Erythroblast (primary cell): ENCODE results near the gene CLDN22.

Experiments
- DNase-seq, 2 experiments: peaks; one replicate each; lab custom pipeline; 2025; lab: John Stamatoyannopoulos, UW
- GATA1 ChIP-seq: IDR thresholded peaks from 2 replicates; pipeline ENCODE4 v1.6.1; 2011; ENCODE audit warnings: low read depth, mild to moderate bottlenecking, control low read depth, low read length, moderate library complexity
- POLR2A ChIP-seq: IDR thresholded peaks from 2 replicates; pipeline ENCODE4 v1.6.1; 2011; ENCODE audit warnings: mild to moderate bottlenecking, low read length

The CLDN22 gene

DNA sequence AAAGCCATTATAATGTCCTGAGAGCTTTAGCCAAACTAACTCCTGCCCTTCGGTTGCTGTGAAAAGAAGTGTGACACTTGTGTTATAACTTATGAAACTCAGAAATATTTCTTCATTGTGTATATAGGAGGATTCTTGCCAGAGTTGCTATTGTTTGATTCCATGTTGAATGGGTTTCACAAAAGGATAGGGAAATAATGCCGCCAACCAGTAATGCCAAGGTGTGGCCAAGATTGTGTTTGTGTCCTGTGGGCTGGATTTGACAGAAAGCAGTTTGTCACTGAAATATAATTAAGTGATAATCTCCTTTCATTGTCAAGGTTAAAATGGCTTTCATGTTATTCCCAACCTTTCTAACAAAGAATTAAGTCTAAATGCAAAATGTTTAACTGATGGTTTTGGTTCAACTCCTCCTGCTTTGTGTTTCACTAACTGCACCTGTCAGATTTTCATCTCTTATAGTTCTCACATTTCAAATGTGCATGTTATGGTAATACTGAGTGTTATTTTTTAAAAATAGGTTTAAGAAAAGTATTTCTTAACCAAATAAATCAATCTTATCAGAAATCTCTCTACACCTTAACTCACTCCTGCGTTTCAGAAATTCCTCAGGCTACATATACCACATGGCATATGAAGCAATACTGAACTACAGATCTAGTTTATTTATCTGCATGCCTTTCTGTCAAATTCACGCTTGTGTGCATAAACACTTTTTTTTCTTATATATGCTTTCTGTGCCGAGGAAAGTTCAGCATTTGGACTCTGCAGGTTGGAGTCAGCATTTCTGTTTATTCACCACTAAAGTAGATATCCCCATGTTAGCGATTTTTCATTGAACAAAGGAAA lies at the start of gene CLDN22:
Gene CLDN22 (minus strand): TSS at position 66 of the 849 bp plus-strand sequence. CDS start 58 bp downstream, at position 8.
- TF ChIP-seq POLR2A (no peak), GATA1 (no peak)

DNA sequence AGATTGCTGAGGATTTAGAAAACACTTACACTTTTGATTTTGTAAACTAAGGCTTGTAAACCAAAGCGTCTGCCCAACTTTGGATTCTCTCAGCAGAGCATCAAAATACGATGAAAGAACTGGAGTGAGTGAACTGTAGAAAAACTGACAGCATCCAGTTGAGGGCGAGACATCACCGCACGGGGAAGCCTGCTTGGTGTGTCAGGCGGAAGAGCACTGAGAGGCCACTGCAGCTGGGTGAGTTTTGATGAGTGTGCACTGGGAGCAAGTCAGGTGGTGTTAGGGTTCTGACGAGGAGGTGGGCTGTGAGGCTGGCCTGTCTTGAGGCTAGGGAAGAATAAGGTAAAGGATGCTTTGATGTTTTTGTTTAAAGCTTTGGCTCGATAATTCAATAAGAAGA lies 49.0 kb upstream of the CLDN22 start:
- TF ChIP-seq GATA1 (no peak), POLR2A (no peak)

More for the DNA sequence above, at the start of gene CLDN22:
- no peak for DNase-seq

DNA sequence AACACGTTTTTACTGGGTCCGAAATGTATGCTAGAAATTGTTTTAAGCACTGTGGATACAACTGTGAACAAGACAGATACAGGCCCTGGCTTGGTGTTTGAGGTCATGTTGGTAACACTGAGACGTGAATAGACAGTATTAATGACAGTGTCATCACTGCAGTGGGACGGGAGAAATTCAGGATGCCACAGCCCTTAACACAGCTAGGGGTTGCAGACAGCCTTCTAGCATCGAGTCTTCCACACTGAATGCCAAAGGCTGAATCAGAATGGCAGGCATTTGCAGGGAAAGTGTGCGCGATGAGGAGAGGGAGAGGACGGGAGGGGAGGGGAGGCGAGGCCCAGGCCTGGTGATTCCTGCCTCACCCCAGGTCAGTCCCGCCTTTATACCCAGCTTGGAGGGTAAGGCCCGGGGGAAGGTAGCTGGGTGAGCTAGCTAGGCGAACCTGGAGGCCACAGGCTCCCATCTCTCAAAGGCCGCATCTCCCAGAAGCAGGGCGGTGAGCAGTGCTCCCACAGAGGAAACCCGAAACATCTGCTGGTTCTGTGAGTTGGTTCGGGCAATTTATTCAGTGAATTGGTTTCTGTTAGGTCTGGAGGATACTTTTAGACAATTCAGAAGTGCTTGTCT lies 46.2 kb upstream of the CLDN22 start:
- TF ChIP-seq POLR2A (no peak), GATA1 (no peak)
- DNase-seq = no peak

More for the DNA sequence above, 49.0 kb upstream of the CLDN22 start:
- DNase-seq = no peak

DNA sequence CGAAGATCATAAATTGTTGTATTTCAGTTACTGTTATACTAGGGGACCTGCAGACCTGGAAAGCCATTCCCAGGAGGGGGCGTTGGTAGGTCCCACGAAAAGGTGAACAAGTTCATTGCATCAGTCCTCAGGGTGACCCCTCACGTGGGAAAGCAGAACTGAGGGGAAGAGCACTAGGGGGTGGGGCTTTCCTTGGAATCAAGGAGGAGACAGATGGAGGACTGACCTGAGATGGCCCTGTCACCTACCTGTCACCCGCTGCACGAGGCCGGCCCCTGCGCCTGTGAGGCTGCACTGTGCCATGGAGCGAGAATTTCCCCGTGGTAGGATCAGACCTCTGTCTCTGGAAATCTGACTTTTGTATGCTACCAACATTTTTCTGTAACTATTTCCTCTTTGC lies 43.9 kb upstream of the CLDN22 start:
- TF ChIP-seq GATA1 (no peak), POLR2A (no peak)
- no peak for DNase-seq

DNA sequence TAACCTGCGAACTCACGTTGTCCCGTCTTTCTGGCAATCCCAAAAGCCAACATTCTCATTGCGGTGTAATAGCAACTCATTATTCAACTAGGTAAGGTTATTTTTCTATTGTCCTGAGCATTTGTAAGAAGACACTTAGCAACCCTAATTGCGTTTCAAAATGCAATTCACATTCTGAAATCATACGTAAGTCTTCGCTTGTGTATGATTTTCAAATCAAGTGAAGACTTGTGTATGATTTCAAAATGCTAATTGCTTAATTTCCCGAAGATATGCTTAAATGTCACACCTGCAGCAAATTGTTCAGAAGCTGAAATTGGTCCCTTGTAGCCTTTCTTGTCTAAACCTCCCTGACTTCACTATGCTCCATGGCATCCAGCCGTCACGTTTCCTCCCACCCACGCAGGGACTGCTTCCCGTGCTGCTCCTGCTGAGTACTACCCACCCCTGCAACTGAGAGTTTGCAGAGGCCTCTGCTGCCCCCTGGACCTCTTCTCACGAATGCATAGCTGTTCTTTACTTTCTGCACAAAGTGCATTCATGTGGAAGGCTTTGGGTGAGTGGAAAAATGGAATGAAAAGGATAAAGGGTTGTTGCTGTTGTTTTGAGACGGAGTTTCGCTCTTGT lies 43.0 kb upstream of the CLDN22 start:
- TF ChIP-seq POLR2A = no peak
- TF ChIP-seq GATA1 = no peak
- DNase-seq = no peak

DNA sequence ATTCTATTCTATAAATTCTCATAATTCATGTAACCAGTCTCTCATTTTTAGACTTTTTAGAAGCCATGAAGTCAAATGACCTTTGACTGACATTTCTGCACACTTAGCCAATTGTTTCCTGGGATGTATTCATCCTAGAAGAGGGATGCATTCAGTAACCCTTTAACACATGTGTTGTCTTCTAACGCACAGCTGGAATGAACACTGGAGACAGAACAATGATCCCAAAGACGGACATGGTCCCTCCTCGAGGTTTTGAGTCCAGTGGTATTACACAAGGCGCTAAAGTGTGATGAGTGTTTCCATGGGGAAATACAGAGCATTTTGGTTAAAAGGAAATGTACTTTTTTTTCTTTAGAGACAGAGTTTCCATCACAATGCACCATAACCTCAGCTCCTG lies 42.0 kb upstream of the CLDN22 start:
- DNase-seq = no peak
- TF ChIP-seq POLR2A = no peak
- no peak for TF ChIP-seq GATA1

DNA sequence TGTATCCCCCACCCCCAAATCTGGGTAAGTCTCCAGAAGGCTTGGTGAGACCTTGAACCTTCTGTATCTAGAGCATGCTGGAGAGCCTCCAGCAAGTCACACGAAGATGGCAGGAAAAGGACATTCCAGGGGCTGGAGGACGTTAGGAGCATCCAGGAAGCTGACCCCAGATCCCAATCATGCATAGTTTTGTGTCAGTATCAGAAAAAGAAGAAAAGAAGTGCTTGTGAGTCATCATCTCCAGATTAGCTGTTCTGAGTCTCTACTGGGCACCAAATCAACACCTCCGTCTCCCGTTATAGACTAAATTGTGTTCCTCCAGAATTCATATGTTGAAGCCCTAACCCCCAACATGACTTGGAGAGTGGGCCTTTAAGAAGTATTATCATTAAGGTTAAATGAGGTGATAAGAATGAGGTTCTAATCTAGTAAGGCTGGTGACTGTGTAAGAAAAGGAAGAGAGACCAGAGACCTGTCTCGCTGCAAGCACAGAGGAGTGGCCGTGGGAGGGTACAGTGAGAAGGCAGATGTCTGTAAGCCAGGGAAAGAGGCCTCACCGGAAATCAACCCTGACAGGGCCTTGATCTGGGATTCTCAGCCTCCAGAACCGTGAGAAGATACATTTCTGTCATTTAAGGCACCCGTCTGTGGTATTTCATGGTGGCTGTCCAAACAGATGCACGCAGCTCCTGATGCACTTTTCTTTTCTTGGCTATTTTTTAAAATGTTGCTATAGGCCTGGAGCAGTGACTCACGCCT lies 40.3 kb upstream of the CLDN22 start:
- no peak for DNase-seq
- TF ChIP-seq GATA1 (no peak), POLR2A (no peak)

DNA sequence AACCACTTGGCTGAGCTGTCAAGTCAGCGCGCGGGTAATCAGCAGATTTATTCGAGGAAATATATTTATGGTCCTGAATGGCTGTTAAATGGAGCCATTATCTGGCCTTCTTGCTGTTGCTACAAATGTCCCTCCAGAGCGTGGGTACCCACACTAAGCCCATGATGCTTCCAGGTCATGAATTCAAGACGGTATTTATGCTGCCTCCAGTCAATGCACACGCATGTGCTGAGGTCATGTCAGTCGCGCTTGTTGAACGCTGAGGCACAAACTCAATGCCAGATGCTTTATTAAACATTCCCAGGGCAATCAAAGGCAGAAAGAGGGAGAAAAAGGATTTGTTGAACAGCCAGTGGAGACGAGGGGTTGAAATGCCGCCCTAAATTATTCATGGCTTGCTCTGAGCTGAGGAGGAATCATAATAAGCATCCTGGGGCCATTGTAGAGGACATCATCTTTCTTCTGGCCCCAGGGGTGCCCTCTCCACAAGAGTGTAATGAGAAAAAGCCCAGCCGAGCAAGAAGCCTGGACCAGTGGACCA lies 38.2 kb upstream of the CLDN22 start:
- DNase-seq = no peak
- TF ChIP-seq POLR2A = no peak
- TF ChIP-seq GATA1 = no peak

DNA sequence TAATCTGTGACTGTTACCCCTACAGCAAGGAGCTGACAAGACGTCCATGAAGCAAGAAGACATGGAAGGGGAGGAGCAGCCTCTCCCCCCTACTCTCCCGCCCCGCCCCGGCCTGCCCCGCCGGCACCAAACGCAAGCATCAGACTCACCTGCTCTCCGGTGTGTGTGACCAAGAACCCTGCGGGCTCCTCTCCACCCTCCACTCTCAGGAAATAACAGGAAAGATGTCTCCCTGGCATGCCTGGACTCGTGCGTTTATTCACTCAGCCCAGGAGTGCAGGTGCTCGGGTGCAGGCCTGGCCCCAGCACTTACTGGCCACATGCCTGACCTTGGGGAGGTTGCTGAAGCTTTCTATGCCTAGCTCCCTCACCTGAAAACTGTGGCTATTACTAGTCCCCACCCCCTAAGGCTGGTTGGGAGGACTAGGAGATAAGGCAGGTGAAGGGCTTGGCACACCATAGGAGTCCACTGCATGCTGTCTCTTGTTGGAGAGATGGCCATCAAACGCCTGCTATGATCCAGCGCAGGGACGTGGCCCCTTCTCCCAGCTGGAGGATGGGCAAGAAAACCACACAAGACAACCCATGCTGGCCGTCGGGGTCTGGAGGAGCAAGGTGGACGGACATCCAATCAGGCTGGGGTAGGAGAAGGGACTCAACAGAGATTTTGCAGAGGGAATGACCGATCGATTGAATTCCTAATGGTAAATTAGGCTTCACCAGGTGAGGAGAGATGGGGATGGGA lies 37.0 kb upstream of the CLDN22 start:
- no peak for DNase-seq
- TF ChIP-seq POLR2A = no peak
- no peak for TF ChIP-seq GATA1

DNA sequence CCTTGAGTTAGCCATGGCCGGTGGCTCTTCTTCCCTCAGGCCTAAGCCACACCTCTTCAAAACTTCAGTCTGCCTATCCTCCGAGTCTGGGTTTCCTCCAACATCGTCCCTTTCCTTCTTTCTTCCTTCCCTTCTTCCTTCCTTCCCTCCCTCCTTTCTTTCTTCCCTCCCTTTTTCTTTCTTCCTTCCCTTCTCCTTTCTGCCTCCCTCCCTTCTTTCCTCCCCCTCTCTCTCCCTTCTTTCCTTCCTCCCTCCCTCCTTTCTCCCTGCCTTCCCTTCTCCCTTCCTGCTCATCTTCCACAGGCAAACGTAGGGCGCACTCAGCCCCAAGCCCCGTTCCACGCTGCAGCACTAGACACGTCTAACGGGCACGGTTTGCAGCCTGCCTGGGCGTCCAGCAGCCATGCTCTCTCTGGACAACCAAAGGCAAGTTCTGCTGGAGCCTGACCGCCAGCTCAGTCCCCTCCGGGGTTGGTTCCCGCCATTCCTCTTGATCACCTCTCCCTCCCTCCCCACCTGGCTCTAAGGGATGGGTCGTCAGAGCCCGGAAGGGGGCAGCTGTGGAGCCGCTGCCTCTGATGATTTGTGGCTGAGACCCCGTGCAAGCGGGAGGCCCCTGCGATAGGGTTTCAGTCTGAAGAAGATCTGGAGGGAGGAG lies 36.2 kb upstream of the CLDN22 start:
- TF ChIP-seq POLR2A = no peak
- TF ChIP-seq GATA1 = no peak
- no peak for DNase-seq

DNA sequence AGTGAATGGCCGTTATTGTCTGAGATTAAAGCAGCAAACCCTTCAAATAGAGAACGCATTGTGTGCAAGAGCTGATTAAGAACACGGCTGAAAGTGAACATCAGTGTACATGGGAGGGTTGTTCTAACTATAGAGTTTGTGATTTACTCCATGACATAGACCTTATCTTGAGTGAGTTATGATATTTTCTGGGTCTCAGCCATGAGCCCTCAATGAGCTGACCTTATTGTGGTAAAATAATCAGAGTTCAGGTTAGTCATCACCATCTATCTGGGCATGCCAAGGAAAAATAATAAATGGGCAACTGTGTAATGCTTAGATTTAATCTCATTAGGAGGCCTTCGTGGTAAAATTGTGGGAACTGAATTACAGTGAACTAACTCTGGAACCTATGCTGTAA lies 35.3 kb upstream of the CLDN22 start:
- DNase-seq = no peak
- no peak for TF ChIP-seq GATA1
- TF ChIP-seq POLR2A = no peak

DNA sequence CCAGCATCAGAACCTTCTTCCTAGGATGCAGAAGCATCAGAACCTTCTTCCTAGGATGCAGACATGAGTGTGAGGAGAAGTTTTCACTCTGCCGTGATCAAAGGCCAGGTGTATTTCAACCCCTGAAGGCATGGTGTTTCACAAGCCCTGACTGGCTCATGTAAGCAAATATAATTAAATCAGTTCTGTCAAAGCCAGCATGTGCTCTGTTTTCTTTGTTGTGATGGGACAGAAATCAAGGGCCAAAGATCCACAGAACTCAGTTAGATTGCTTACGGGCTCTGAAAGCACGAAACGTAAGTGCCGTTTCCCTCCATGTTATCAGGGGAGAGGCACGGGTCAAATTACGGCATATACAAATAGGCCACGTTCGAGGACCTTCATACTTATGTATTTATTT lies 34.1 kb upstream of the CLDN22 start:
- no peak for DNase-seq
- no peak for TF ChIP-seq GATA1
- TF ChIP-seq POLR2A = no peak
